ENCODE data around the gene DNAH7. TPM values are rescaled to one million over a fixed set of nuclear protein-coding genes. Genes with fewer than 3 reads are reported as not detected.

DNAH7 gene
- polyA plus RNA-seq, 1 donor (not counting 4 experiments of a cell fraction or from before 2014, with no cell fraction given), result 0.17 TPM

- no peaks in the 10 kb centered on the region for H3K4me1 ChIP-seq (ENCODE audit: control insufficient read depth, extremely low read depth, insufficient read depth, low read length)
- no peaks in the 10 kb centered on the region for H3K79me2 ChIP-seq (ENCODE audit: control insufficient read depth, insufficient read depth, low read length)
- H3K9me3 ChIP-seq (ENCODE audit: control insufficient read depth, low read depth, low read length), result no peaks in the 10 kb centered on the region
- no peak overlapping the region for H3K27ac ChIP-seq (ENCODE audit: control insufficient read depth, insufficient read depth, low read length)
- no peak overlapping the region for H3K4me3 ChIP-seq (ENCODE audit: control insufficient read depth in 2 of 3, extremely low read depth in 1 of 3, insufficient read depth in 2 of 3, low read depth in 1 of 3, low read length in 3 of 3)
- no peak overlapping the region for H2AFZ ChIP-seq (ENCODE audit: control insufficient read depth, low read length)
- no peak for FAIRE-seq
- no peak for DNase-seq (ENCODE audit: low read depth, low spot score)
- H3K4me2 ChIP-seq (ENCODE audit: control insufficient read depth, extremely low read depth, insufficient read depth, low read depth, low read length), result no peak overlapping the region
- H3K9me1 ChIP-seq (ENCODE audit: control insufficient read depth, extremely low read depth, insufficient read depth, low read length), result no peaks in the 10 kb centered on the region
- TF ChIP-seq EZH2 (IDR thresholded peaks at IDR 0.05; ENCODE audit: low read length) (no peak), CTCF (optimal IDR thresholded peaks at IDR 0.05 in 1 of 3, IDR thresholded peaks at IDR 0.05 in 1 of 3, conservative IDR thresholded peaks at IDR 0.05 in 1 of 3; ENCODE audit: extremely low read depth in 1 of 3, insufficient read depth in 2 of 3, low read length in 3 of 3) (no peak)
- no peak overlapping the region for H3K9ac ChIP-seq (ENCODE audit: control insufficient read depth, extremely low read depth, insufficient read depth, low read length)
- dilution Hi-C loops (cut with MboI; ENCODE audit: extremely low pct_ligation_motif_present, low sequenced_read_pairs), result no loop called here
- no peaks in the 10 kb centered on the region for H4K20me1 ChIP-seq (ENCODE audit: control insufficient read depth, extremely low read depth, insufficient read depth, low read length)
- H3K27me3 ChIP-seq (ENCODE audit: control insufficient read depth, extremely low read depth, insufficient read depth, low read length), result no peaks in the 10 kb centered on the region
- H3K36me3 ChIP-seq (ENCODE audit: control insufficient read depth in 2 of 2, extremely low read depth in 1 of 2, insufficient read depth in 2 of 2, low read length in 2 of 2), result no peaks in the 10 kb centered on the region
Observed at GRCh38 chr2:195985741-195986140, 82.9 kb downstream of the DNAH7 start.

GRCh38 chr2:195984923-195985726 lies 83.5 kb downstream of the DNAH7 start:
- no peak overlapping the region for H3K9ac ChIP-seq (ENCODE audit: control insufficient read depth, extremely low read depth, insufficient read depth, low read length)
- no peaks in the 10 kb centered on the region for H4K20me1 ChIP-seq (ENCODE audit: control insufficient read depth, extremely low read depth, insufficient read depth, low read length)
- H2AFZ ChIP-seq (ENCODE audit: control insufficient read depth, low read length), result no peak overlapping the region
- DNase-seq (ENCODE audit: low read depth, low spot score), result no peak
- no peaks in the 10 kb centered on the region for H3K9me3 ChIP-seq (ENCODE audit: control insufficient read depth, low read depth, low read length)
- H3K9me1 ChIP-seq (ENCODE audit: control insufficient read depth, extremely low read depth, insufficient read depth, low read length), result no peaks in the 10 kb centered on the region
- H3K4me3 ChIP-seq (ENCODE audit: control insufficient read depth in 2 of 3, extremely low read depth in 1 of 3, insufficient read depth in 2 of 3, low read depth in 1 of 3, low read length in 3 of 3), result no peak overlapping the region
- H3K36me3 ChIP-seq (ENCODE audit: control insufficient read depth in 2 of 2, extremely low read depth in 1 of 2, insufficient read depth in 2 of 2, low read length in 2 of 2), result no peaks in the 10 kb centered on the region
- no peak overlapping the region for H3K27ac ChIP-seq (ENCODE audit: control insufficient read depth, insufficient read depth, low read length)
- TF ChIP-seq EZH2 (IDR thresholded peaks at IDR 0.05; ENCODE audit: low read length) (no peak), CTCF (optimal IDR thresholded peaks at IDR 0.05 in 1 of 3, IDR thresholded peaks at IDR 0.05 in 1 of 3, conservative IDR thresholded peaks at IDR 0.05 in 1 of 3; ENCODE audit: extremely low read depth in 1 of 3, insufficient read depth in 2 of 3, low read length in 3 of 3) (no peak)
- dilution Hi-C loops (cut with MboI; ENCODE audit: extremely low pct_ligation_motif_present, low sequenced_read_pairs), result no loop called here
- no peaks in the 10 kb centered on the region for H3K79me2 ChIP-seq (ENCODE audit: control insufficient read depth, insufficient read depth, low read length)
- H3K4me1 ChIP-seq (ENCODE audit: control insufficient read depth, extremely low read depth, insufficient read depth, low read length), result no peaks in the 10 kb centered on the region
- H3K27me3 ChIP-seq (ENCODE audit: control insufficient read depth, extremely low read depth, insufficient read depth, low read length), result no peaks in the 10 kb centered on the region
- no peak overlapping the region for H3K4me2 ChIP-seq (ENCODE audit: control insufficient read depth, extremely low read depth, insufficient read depth, low read depth, low read length)
- no peak for FAIRE-seq
